Measurements from ENCODE around the gene NLRP4.

DNA sequence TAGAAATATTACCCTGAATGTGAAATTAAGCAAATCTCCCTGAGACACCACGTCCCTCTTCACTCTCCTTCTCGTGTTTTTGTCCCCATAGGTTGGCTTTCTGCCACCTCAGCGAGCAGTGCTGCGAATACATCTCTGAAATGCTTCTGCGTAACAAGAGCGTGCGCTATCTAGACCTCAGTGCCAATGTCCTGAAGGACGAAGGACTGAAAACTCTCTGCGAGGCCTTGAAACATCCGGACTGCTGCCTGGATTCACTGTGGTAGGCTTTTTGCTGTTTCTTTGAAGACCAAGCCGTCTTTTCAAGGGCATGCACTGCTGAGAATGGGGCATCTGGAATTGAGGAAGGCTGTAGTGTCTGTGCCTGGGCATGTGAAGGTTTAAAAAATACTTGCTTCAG, 34.4 kb downstream of the NLRP4 start:
- TF ChIP-seq, protein P1, sequence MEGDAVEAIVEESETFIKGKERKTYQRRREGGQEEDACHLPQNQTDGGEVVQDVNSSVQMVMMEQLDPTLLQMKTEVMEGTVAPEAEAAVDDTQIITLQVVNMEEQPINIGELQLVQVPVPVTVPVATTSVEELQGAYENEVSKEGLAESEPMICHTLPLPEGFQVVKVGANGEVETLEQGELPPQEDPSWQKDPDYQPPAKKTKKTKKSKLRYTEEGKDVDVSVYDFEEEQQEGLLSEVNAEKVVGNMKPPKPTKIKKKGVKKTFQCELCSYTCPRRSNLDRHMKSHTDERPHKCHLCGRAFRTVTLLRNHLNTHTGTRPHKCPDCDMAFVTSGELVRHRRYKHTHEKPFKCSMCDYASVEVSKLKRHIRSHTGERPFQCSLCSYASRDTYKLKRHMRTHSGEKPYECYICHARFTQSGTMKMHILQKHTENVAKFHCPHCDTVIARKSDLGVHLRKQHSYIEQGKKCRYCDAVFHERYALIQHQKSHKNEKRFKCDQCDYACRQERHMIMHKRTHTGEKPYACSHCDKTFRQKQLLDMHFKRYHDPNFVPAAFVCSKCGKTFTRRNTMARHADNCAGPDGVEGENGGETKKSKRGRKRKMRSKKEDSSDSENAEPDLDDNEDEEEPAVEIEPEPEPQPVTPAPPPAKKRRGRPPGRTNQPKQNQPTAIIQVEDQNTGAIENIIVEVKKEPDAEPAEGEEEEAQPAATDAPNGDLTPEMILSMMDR (IDR thresholded peaks at IDR 0.05; ENCODE audit: low read length): no peak
- TF ChIP-seq EZH2 (optimal IDR thresholded peaks at IDR 0.05; ENCODE audit: low read depth, low read length) (no peak), EZH2phosphoT487 (IDR thresholded peaks at IDR 0.05; ENCODE audit: low read length) (no peak)
